ENCODE measurements around the gene AGXT. TPM values are rescaled to one million over a fixed set of nuclear protein-coding genes. Genes with fewer than 3 reads are reported as not detected.

The AGXT gene
- total RNA-seq, 1 donor from 2014 or later, result not detected

DNA sequence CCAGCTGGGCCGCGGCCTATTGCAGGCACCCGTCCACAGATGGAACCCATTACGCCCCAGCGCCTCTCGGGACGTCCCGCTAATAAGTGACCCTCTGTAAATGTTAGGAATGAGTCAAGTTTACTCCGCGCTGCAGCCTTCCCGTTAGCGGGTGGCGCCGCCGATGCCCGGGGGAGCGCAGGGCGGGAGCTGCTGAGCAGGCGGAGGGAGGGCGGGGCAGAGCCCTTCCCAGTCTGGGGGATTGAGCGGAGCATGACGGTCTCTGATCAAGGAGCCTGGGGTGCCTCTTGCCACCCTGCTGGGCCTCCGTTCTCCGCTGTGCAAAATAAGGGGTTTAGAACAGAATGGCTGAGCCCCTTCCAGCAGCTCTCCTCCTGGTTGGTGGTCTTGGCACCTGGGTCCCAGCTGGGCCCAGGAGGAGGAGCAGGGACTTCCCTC is 48.0 kb downstream of the AGXT start:
- DNase-seq (ENCODE audit: extremely low spot score in 2 of 2), result no peak
- Histone ChIP-seq H3K4me1 (peaks cover 66% of the 10 kb centered on the region), H3K9me3 (no peaks in the 10 kb centered on the region), H3K27ac (peak overlapping the region; percentile 72), H3K27me3 (no peaks in the 10 kb centered on the region), H3K4me3 (peak overlapping the region in 1 of 2 donors; percentile 21), H3K36me3 (no peaks in the 10 kb centered on the region)
- intact Hi-C loops (cut with DNase I), result loop anchor here (5.0 kb wide), 1 partner anchor 76 kb away; no protein-coding TSS in a partner anchor
- TF ChIP-seq, protein P1, sequence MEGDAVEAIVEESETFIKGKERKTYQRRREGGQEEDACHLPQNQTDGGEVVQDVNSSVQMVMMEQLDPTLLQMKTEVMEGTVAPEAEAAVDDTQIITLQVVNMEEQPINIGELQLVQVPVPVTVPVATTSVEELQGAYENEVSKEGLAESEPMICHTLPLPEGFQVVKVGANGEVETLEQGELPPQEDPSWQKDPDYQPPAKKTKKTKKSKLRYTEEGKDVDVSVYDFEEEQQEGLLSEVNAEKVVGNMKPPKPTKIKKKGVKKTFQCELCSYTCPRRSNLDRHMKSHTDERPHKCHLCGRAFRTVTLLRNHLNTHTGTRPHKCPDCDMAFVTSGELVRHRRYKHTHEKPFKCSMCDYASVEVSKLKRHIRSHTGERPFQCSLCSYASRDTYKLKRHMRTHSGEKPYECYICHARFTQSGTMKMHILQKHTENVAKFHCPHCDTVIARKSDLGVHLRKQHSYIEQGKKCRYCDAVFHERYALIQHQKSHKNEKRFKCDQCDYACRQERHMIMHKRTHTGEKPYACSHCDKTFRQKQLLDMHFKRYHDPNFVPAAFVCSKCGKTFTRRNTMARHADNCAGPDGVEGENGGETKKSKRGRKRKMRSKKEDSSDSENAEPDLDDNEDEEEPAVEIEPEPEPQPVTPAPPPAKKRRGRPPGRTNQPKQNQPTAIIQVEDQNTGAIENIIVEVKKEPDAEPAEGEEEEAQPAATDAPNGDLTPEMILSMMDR (IDR thresholded peaks at IDR 0.05), result no peak
- TF ChIP-seq POLR2AphosphoS5 (IDR thresholded peaks at IDR 0.05; ENCODE audit: insufficient read depth in 1 of 2, low read depth in 1 of 2), result peak in 1 of 2 donors; percentile 83

DNA sequence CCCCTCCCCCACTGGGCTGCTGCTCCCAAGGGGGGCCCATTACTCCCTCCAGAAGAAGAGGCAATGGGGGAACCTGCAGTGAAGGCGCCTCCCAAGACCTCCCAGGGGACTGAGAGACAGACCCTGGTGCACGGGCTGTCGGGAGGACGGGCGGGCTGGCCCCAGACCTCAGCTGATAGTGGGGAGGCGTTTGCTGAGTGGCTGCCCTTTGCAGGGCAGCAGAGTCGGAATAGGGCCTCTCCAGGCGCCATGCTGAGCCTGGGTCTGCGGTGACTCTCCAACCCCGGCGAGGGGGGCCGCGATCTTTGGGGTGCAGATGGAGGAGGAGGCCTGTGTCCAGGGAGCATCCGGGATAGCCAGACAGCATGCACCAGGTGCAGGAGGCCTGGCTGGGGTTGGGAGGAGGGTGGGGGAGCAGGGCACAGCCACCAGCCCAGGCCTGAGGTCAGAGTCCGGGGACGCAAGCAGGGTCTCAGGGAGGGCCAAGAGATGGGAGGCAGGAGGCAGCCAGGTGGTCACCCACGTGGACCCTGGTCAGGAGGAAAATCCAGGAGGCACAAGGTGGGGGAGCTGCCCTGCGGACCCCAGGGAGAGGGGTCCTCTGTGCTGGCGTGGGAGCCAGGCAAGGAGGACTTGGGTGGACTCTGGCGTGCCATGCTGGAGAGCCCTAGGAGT is 48.5 kb downstream of the AGXT start:
- Histone ChIP-seq H3K4me3 (peak overlapping the region in 1 of 2 donors; percentile 21), H3K4me1 (peaks cover 71% of the 10 kb centered on the region), H3K27me3 (no peaks in the 10 kb centered on the region), H3K9me3 (no peaks in the 10 kb centered on the region), H3K27ac (peak overlapping the region; percentile 72), H3K36me3 (no peaks in the 10 kb centered on the region)
- DNase-seq (ENCODE audit: extremely low spot score in 2 of 2), result no peak
- TF ChIP-seq POLR2AphosphoS5 (IDR thresholded peaks at IDR 0.05; ENCODE audit: insufficient read depth in 1 of 2, low read depth in 1 of 2), result no peak
- TF ChIP-seq POLR2A (IDR thresholded peaks at IDR 0.05), result no peak
- TF ChIP-seq, protein P1 (IDR thresholded peaks at IDR 0.05), result no peak
- intact Hi-C loops (cut with DNase I), result loop anchor here (5.0 kb wide), 1 partner anchor 75 kb away; no protein-coding TSS in a partner anchor

DNA sequence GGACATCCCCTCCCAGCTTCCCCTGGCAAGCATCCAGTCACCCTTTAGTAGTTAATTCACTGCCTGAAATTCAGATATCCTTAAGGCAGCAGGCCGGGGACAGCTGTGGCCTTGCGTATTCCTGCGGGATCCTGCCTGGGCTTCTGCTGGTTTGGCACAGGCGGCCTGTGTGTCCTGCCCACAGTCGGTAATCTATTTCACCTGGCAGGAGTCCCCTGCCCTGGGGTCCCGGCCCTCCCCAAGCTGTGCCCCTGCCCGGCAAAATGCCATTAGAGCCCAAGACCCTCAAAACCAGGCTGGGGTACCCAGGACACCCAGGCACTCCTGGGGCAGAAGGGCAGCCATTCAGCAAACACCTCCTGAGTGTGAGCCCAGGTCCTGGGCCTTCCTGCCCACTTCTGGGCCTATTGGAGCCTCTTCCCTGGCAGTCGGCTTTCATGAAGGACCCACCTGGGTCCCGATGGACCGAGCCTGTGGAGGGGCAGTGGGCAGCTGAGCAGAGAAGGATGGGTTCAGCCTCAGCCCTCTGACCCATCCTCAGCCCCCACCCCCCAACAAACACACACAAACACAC is 49.1 kb downstream of the AGXT start:
- no peaks in the 10 kb centered on the region for H3K36me3 ChIP-seq
- no peak overlapping the region for H3K27ac ChIP-seq
- intact Hi-C loops (cut with DNase I), result loop anchor here (5.0 kb wide), 1 partner anchor 75 kb away; no protein-coding TSS in a partner anchor
- TF ChIP-seq POLR2A (IDR thresholded peaks at IDR 0.05) (no peak), POLR2AphosphoS5 (IDR thresholded peaks at IDR 0.05; ENCODE audit: insufficient read depth in 1 of 2, low read depth in 1 of 2) (no peak)
- TF ChIP-seq, protein P1 (IDR thresholded peaks at IDR 0.05), result no peak
- no peak for DNase-seq (ENCODE audit: extremely low spot score in 2 of 2)
- peaks cover 71% of the 10 kb centered on the region for H3K4me1 ChIP-seq
- no peaks in the 10 kb centered on the region for H3K27me3 ChIP-seq
- H3K4me3 ChIP-seq, result no peak overlapping the region
- no peaks in the 10 kb centered on the region for H3K9me3 ChIP-seq

GRCh38 chr2:240918258-240919091 is 49.9 kb downstream of the AGXT start:
- Histone ChIP-seq H3K36me3 (no peaks in the 10 kb centered on the region), H3K9me3 (no peaks in the 10 kb centered on the region), H3K4me1 (peaks cover 65% of the 10 kb centered on the region), H3K27ac (no peak overlapping the region), H3K27me3 (no peaks in the 10 kb centered on the region), H3K4me3 (no peak overlapping the region)
- peak in 1 of 2 donors; percentile 85 for DNase-seq (ENCODE audit: extremely low spot score in 2 of 2)
- intact Hi-C loops (cut with DNase I), result loop anchor here (5.0 kb wide), 1 partner anchor 74 kb away; no protein-coding TSS in a partner anchor
- no peak for TF ChIP-seq POLR2A (IDR thresholded peaks at IDR 0.05)

- DNase-seq (ENCODE audit: extremely low spot score in 2 of 2), result peak in 1 of 2 donors; percentile 79
- no peaks in the 10 kb centered on the region for H3K9me3 ChIP-seq
- no peaks in the 10 kb centered on the region for H3K27me3 ChIP-seq
- peaks cover 57% of the 10 kb centered on the region for H3K4me1 ChIP-seq
- H3K36me3 ChIP-seq, result no peaks in the 10 kb centered on the region
- intact Hi-C loops (cut with DNase I), result loop anchor here (5.0 kb wide), 1 partner anchor 73 kb away; no protein-coding TSS in a partner anchor
- no peak overlapping the region for H3K27ac ChIP-seq
- H3K4me3 ChIP-seq, result no peak overlapping the region
- TF ChIP-seq, protein P1 (IDR thresholded peaks at IDR 0.05), result no peak
- no peak for TF ChIP-seq POLR2A (IDR thresholded peaks at IDR 0.05)
- TF ChIP-seq POLR2AphosphoS5 (IDR thresholded peaks at IDR 0.05; ENCODE audit: insufficient read depth in 1 of 2, low read depth in 1 of 2), result no peak
These were observed 50.6 kb downstream of the AGXT start for GRCh38 chr2:240919161-240919781.

Data from vagina (tissue), 2 donors.